Calu3 (cell line): ENCODE results near the gene CTSA. TPM values are rescaled to one million over a fixed set of nuclear protein-coding genes. Genes with fewer than 3 reads are reported as not detected.
"Not testable (repeated sequence)": the region's sequence is repeated elsewhere in the genome, so short reads cannot be mapped to it uniquely, and the experiment has no call there.

Source experiments
- BruUV-seq: library from RNA; stranded (reverse); fragments of 400-500 nt; replicated peaks from 2 replicates; lab custom pipeline; 2021; lab: Mats Ljungman, UMichigan
- CTCF ChIA-PET: fragments of 300-600 bp; sonication (Branson Sonifier 250); formaldehyde crosslinking; loops from one replicate; lab custom pipeline; 2022; ENCODE audit warnings: antibody characterized with exemption; lab: Charles Lee
- DNase-seq: peaks from one replicate; pipeline ENCODE4 v3.0.0; 2022
- H3K27ac Mint-ChIP-seq: one replicate; pipeline ENCODE4 v1.8.0; 2022; ENCODE audit warnings: mixed read lengths; ENCODE audit not compliant: unreplicated experiment
- H3K27me3 Mint-ChIP-seq: one replicate; pipeline ENCODE4 v1.8.0; 2022; ENCODE audit warnings: mixed read lengths; ENCODE audit not compliant: unreplicated experiment
- H3K36me3 Mint-ChIP-seq: one replicate; pipeline ENCODE4 v1.8.0; 2022; ENCODE audit warnings: mild to moderate bottlenecking, moderate library complexity, mixed read lengths; ENCODE audit not compliant: insufficient read depth, unreplicated experiment
- H3K4me1 Mint-ChIP-seq: one replicate; pipeline ENCODE4 v1.8.0; 2022; ENCODE audit warnings: mild to moderate bottlenecking, low read depth, mixed read lengths; ENCODE audit not compliant: unreplicated experiment
- H3K4me3 Mint-ChIP-seq: one replicate; pipeline ENCODE4 v1.8.0; 2022; ENCODE audit warnings: mild to moderate bottlenecking, low read depth, moderate library complexity, mixed read lengths; ENCODE audit not compliant: unreplicated experiment
- H3K9me3 Mint-ChIP-seq: one replicate; pipeline ENCODE4 v1.8.0; 2022; ENCODE audit warnings: low read depth, mixed read lengths; ENCODE audit not compliant: unreplicated experiment
- CTCF ChIP-seq: fragments of 200-600 bp; IDR thresholded peaks from one replicate; pipeline ENCODE4 v1.8.0; 2022; ENCODE audit warnings: antibody characterized with exemption; ENCODE audit not compliant: unreplicated experiment
- intact Hi-C: fragments of 100-400 bp; cut with micrococcal nuclease; formaldehyde crosslinking; loops from one replicate; pipeline ENCODE4 v1.10.0; 2022; ENCODE audit not compliant: unreplicated experiment
- total RNA-seq: library from RNA; stranded (reverse); gene quantifications from 2 replicates; pipeline ENCODE4 v1.2.3, GENCODE V29; 2022

Gene CTSA
- total RNA-seq, 1 experiment from 2014 or later, result 164 TPM

GRCh38 chr20:45927071-45927878 lies 36.1 kb downstream of the CTSA start:
- H3K9me3 Mint-ChIP-seq, result no peaks in the 10 kb centered on the region
- no peak overlapping the region for H3K4me3 Mint-ChIP-seq
- no peaks in the 10 kb centered on the region for H3K4me1 Mint-ChIP-seq
- peaks cover 43% of the 10 kb centered on the region for H3K27me3 Mint-ChIP-seq
- CTCF ChIA-PET, result interaction anchor here (0.6 to 0.7 kb wide), 3 partner anchors 12 to 108 kb away, joined by 3 to 7 read pairs (median 3); no protein-coding TSS in a partner anchor
- no peak for DNase-seq
- intact Hi-C loops, result no loop called here
- no peak overlapping the region for H3K27ac Mint-ChIP-seq
- BruUV-seq, result no TSS peak
- H3K36me3 Mint-ChIP-seq, result peaks cover 6% of the 10 kb centered on the region
- TF ChIP-seq CTCF, result no peak

GRCh38 chr20:45931680-45932079 lies 40.5 kb downstream of the CTSA start:
- Mint-ChIP-seq H3K36me3 (peaks cover 40% of the 10 kb centered on the region), H3K27me3 (peaks cover 21% of the 10 kb centered on the region)
- H3K4me3 Mint-ChIP-seq, BruUV-seq, intact Hi-C loops, CTCF ChIA-PET, H3K27ac Mint-ChIP-seq, DNase-seq, H3K9me3 Mint-ChIP-seq, H3K4me1 Mint-ChIP-seq: not testable (repeated sequence)

GRCh38 chr20:45933266-45934045 lies 42.3 kb downstream of the CTSA start:
- Mint-ChIP-seq H3K27ac (peak overlapping the region; percentile 99), H3K4me1 (peaks cover 4% of the 10 kb centered on the region), H3K9me3 (no peaks in the 10 kb centered on the region), H3K27me3 (peaks cover 4% of the 10 kb centered on the region), H3K36me3 (peaks cover 53% of the 10 kb centered on the region), H3K4me3 (peak overlapping the region; percentile 100)
- BruUV-seq, result no TSS peak
- CTCF ChIA-PET, result interaction anchor here (0.6 to 2.3 kb wide), 11 partner anchors 9 to 134 kb away, joined by 3 to 7 read pairs (median 3); partner anchors contain the start of gene ZSWIM1
- intact Hi-C loops, result no loop called here
- DNase-seq, result peak; percentile 90
- peak; percentile 44 for TF ChIP-seq CTCF

GRCh38 chr20:45934046-45934585 lies 43.0 kb downstream of the CTSA start:
- intact Hi-C loops, result no loop called here
- peak overlapping the region; percentile 99 for H3K27ac Mint-ChIP-seq
- peaks cover 58% of the 10 kb centered on the region for H3K36me3 Mint-ChIP-seq
- no peaks in the 10 kb centered on the region for H3K9me3 Mint-ChIP-seq
- peak overlapping the region; percentile 100 for H3K4me3 Mint-ChIP-seq
- TF ChIP-seq CTCF, result no peak
- H3K4me1 Mint-ChIP-seq, result peaks cover 6% of the 10 kb centered on the region
- BruUV-seq, result TSS peak; percentile 72
- DNase-seq, result peak; percentile 58
- H3K27me3 Mint-ChIP-seq, result no peaks in the 10 kb centered on the region
- CTCF ChIA-PET, result interaction anchor here (0.6 to 2.3 kb wide), 13 partner anchors 10 to 135 kb away, joined by 3 to 7 read pairs (median 4); partner anchors contain the start of gene ZSWIM1
